ENCODE results near the gene RPS6KA4. TPM values are rescaled to one million over a fixed set of nuclear protein-coding genes. Genes with fewer than 3 reads are reported as not detected.

RPS6KA4 gene
- total and polyA plus RNA-seq, 2 of the 13 experiments (the other 11 are each of a cell fraction or from before 2014, with no cell fraction given): 8.9 to 14.2 TPM

GRCh38 chr11:64352099-64352994 lies 6.6 kb upstream of the RPS6KA4 start:
- no peaks in the 10 kb centered on the region for H3K36me3 ChIP-seq (replicated peaks in 1 of 2; ENCODE audit: control insufficient read depth in 1 of 2, insufficient read depth in 2 of 2, low read length in 2 of 2)
- DNase-seq (ENCODE audit: low spot score) (no peak), ATAC-seq (no peak), FAIRE-seq (no peak)
- BruUV-seq (replicated peaks): no TSS peak
- TF ChIP-seq RAD21 (CRISPR knock-in tag; IDR thresholded peaks at IDR 0.05) (no peak), HNRNPL (IDR thresholded peaks at IDR 0.05; ENCODE audit: low read depth, low read length) (0 out of 2 replicates have a peak, but pooled peaks have one; percentile 22)
- no peak overlapping the region for H3K9ac ChIP-seq (ENCODE audit: insufficient read depth, low read depth, low read length)
- no peak overlapping the region for H3K27ac ChIP-seq (ENCODE audit: extremely low read length, insufficient read depth, low read length)
- peaks cover 53% of the 10 kb centered on the region for H3K4me1 ChIP-seq (ENCODE audit: insufficient read depth, low read length)
- H3K4me3 ChIP-seq (replicated peaks in 1 of 3; ENCODE audit: insufficient read depth in 1 of 3, low read depth in 2 of 3, low read length in 3 of 3): no peak overlapping the region
- intact Hi-C loops (cut with micrococcal nuclease; ENCODE audit: unreplicated experiment): no loop called here
- no peaks in the 10 kb centered on the region for H4K20me1 ChIP-seq (ENCODE audit: insufficient read depth, low read length)
- H2AFZ ChIP-seq (ENCODE audit: low read length): no peak overlapping the region
- no peaks in the 10 kb centered on the region for H3K79me2 ChIP-seq (ENCODE audit: insufficient read depth, low read length)
- no peak overlapping the region for H3K4me2 ChIP-seq (ENCODE audit: low read depth, low read length)
- 51% methylated on average over 6 of the region's 33 CpGs for WGBS (ENCODE audit: low lambda C conversion rate)
- in situ Hi-C loops (cut with HindIII; ENCODE audit: extremely low pct_ligation_motif_present, low pct_unique_long_range_greater_than_20kb): no loop called here
- ChIA-PET CTCF (ENCODE audit: low intra/inter-chr PET ratio, low total read pairs) (no interaction called here), POLR2A (interaction anchor here (6.5 kb wide), 1 partner anchor 35 kb away, joined by 61 read pairs; the partner anchor contains the start of genes PRDX5 and TRMT112)
- peaks cover 2 to 26% of the 10 kb centered on the region in 2 experiments; a peak in 3 of 5 replicates for H3K27me3 ChIP-seq (ENCODE audit: control insufficient read depth in 1 of 2, insufficient read depth in 2 of 2, low read length in 2 of 2)
- H3K9me3 ChIP-seq (ENCODE audit: low read length): no peaks in the 10 kb centered on the region

- TF ChIP-seq ZBTB40 (IDR thresholded peaks at IDR 0.05) (no peak), ZBTB40 (CRISPR knock-in tag; IDR thresholded peaks at IDR 0.05) (0 out of 2 replicates have a peak, but pooled peaks have one; percentile 13), ZSCAN31 (CRISPR knock-in tag; IDR thresholded peaks at IDR 0.05; ENCODE audit: low read depth) (0 out of 2 replicates have a peak, but pooled peaks have one; percentile 22), ADNP (CRISPR knock-in tag; IDR thresholded peaks at IDR 0.05) (no peak)
- BruUV-seq (replicated peaks): no TSS peak
- intact Hi-C loops (cut with micrococcal nuclease; ENCODE audit: unreplicated experiment): no loop called here
- Histone ChIP-seq H3K4me2 (ENCODE audit: low read depth, low read length) (peak overlapping the region; percentile 29; the same call in 1 of the 2 replicates), H3K9ac (ENCODE audit: insufficient read depth, low read depth, low read length) (no peak overlapping the region), H3K36me3 (replicated peaks in 1 of 2; ENCODE audit: control insufficient read depth in 1 of 2, insufficient read depth in 2 of 2, low read length in 2 of 2) (no peaks in the 10 kb centered on the region), H3K27ac (ENCODE audit: extremely low read length, insufficient read depth, low read length) (no peak overlapping the region), H2AFZ (ENCODE audit: low read length) (no peak overlapping the region), H3K9me3 (ENCODE audit: low read length) (no peaks in the 10 kb centered on the region), H4K20me1 (ENCODE audit: insufficient read depth, low read length) (no peaks in the 10 kb centered on the region), H3K27me3 (ENCODE audit: control insufficient read depth in 1 of 2, insufficient read depth in 2 of 2, low read length in 2 of 2) (peaks cover 2 to 26% of the 10 kb centered on the region in 2 experiments; a peak in 3 of 5 replicates), H3K4me3 (replicated peaks in 1 of 3; ENCODE audit: insufficient read depth in 1 of 3, low read depth in 2 of 3, low read length in 3 of 3) (0 out of 6 replicates have a peak overlapping the region, but pooled peaks of 1 of the 3 experiments have one; percentile 19), H3K79me2 (ENCODE audit: insufficient read depth, low read length) (no peaks in the 10 kb centered on the region), H3K4me1 (ENCODE audit: insufficient read depth, low read length) (peaks cover 53% of the 10 kb centered on the region)
- WGBS (ENCODE audit: low lambda C conversion rate): 40% methylated on average over 9 of the region's 34 CpGs
- in situ Hi-C loops (cut with HindIII; ENCODE audit: extremely low pct_ligation_motif_present, low pct_unique_long_range_greater_than_20kb): no loop called here
- FAIRE-seq (no peak), DNase-seq (ENCODE audit: low spot score) (no peak), ATAC-seq (no peak)
- POLR2A ChIA-PET: interaction anchor here (6.5 kb wide), 1 partner anchor 36 kb away, joined by 61 read pairs; the partner anchor contains the start of genes PRDX5 and TRMT112
- CTCF ChIA-PET (ENCODE audit: low intra/inter-chr PET ratio, low total read pairs): no interaction called here
Observed at GRCh38 chr11:64352995-64353714, 5.8 kb upstream of the RPS6KA4 start.
